CD14-positive monocyte (primary cell): Measurements from ENCODE around the gene TNN. TPM values are rescaled to one million over a fixed set of nuclear protein-coding genes. Genes with fewer than 3 reads are reported as not detected.

Experiments used
- DNase-seq, 3 donors: peaks; one replicate each; pipeline ENCODE4 v3.0.0-alpha.2; 2011 to 2022
- H2AFZ ChIP-seq: 2 replicates; pipeline ENCODE4 v1.6.0; 2012; ENCODE audit warnings: mild to moderate bottlenecking, low read depth, low read length, inconsistent platforms; ENCODE audit not compliant: insufficient read depth, poor library complexity, severe bottlenecking
- H3K27ac ChIP-seq, 2 donors: 1 replicate in 1 of 2; 2 replicates in 1 of 2; pipeline ENCODE4 v1.5.1; 2012 to 2013; ENCODE audit warnings: low read length in 2 of 2, control low read depth in 1 of 2, inconsistent platforms in 1 of 2, low read depth in 1 of 2, mild to moderate bottlenecking in 1 of 2
- H3K27me3 ChIP-seq, 2 donors: one replicate each; pipeline versions ENCODE4 v1.6.0 to v1.6.1; 2011 to 2013; ENCODE audit warnings: low read length in 2 of 2; ENCODE audit not compliant: control insufficient read depth in 2 of 2, insufficient read depth in 2 of 2
- H3K36me3 ChIP-seq, 2 donors: replicated peaks in 1 of 2; 1 replicate in 1 of 2; 2 replicates in 1 of 2; pipeline versions ENCODE4 v1.5.1 to v1.6.1; 2012 to 2013; ENCODE audit warnings: low read length in 2 of 2, control low read depth in 1 of 2, inconsistent platforms in 1 of 2, mild to moderate bottlenecking in 1 of 2; ENCODE audit not compliant: insufficient read depth in 2 of 2, control insufficient read depth in 1 of 2
- H3K4me1 ChIP-seq, 2 donors: 1 replicate in 1 of 2; 2 replicates in 1 of 2; pipeline versions ENCODE4 v1.5.1 to v1.6.1; 2012 to 2013; ENCODE audit warnings: low read length in 2 of 2, control low read depth in 1 of 2, inconsistent platforms in 1 of 2, mild to moderate bottlenecking in 1 of 2, moderate library complexity in 1 of 2; ENCODE audit not compliant: insufficient read depth in 2 of 2, control insufficient read depth in 1 of 2
- H3K4me2 ChIP-seq: replicated peaks from 2 replicates; pipeline ENCODE3; 2012; ENCODE audit warnings: low read length, moderate library complexity, mild to moderate bottlenecking; ENCODE audit not compliant: poor library complexity, severe bottlenecking; ENCODE audit errors: extremely low read depth
- H3K4me3 ChIP-seq, 3 experiments: fragments of 200-600 bp in 1 of 3; sonication (generic) in 1 of 3; replicated peaks in 1 of 3; 1 replicate in 2 of 3; 2 replicates in 1 of 3; pipeline ENCODE4 v1.5.1; 2011 to 2013; ENCODE audit warnings: low read length in 3 of 3, mild to moderate bottlenecking in 3 of 3, control low read depth in 2 of 3, low read depth in 2 of 3, inconsistent platforms in 1 of 3, moderate library complexity in 1 of 3
- H3K79me2 ChIP-seq: 2 replicates; pipeline ENCODE4 v1.6.0; 2012; ENCODE audit warnings: mild to moderate bottlenecking, control low read depth, inconsistent platforms, low read length, moderate library complexity; ENCODE audit not compliant: insufficient read depth
- H3K9ac ChIP-seq: 2 replicates; pipeline ENCODE4 v1.6.0; 2017; ENCODE audit warnings: low read length, mild to moderate bottlenecking; ENCODE audit not compliant: insufficient read depth, poor library complexity, severe bottlenecking
- H3K9me3 ChIP-seq, 2 donors: replicated peaks in 1 of 2; 1 replicate in 1 of 2; 2 replicates in 1 of 2; pipeline versions ENCODE4 v1.5.1 to v1.6.1; 2012 to 2013; ENCODE audit warnings: low read length in 2 of 2, control low read depth in 1 of 2; ENCODE audit not compliant: control insufficient read depth in 1 of 2, insufficient read depth in 1 of 2
- H4K20me1 ChIP-seq: 2 replicates; pipeline ENCODE4 v1.6.0; 2012; ENCODE audit warnings: mild to moderate bottlenecking, low read length, control low read depth, moderate library complexity; ENCODE audit not compliant: insufficient read depth
- H3K27ac Mint-ChIP-seq, 7 donors: one replicate each; pipeline ENCODE4 v1.8.0; 2020; ENCODE audit warnings: mild to moderate bottlenecking in 7 of 7, mixed read lengths in 7 of 7, moderate library complexity in 6 of 7, inconsistent platforms in 2 of 7
- H3K27me3 Mint-ChIP-seq, 3 donors: one replicate each; pipeline ENCODE4 v1.8.0; 2021 to 2022; ENCODE audit warnings: low read depth in 3 of 3, mild to moderate bottlenecking in 3 of 3, mixed read lengths in 3 of 3, moderate library complexity in 3 of 3, inconsistent platforms in 1 of 3
- H3K36me3 Mint-ChIP-seq, 2 donors: one replicate each; pipeline ENCODE4 v1.8.0; 2020; ENCODE audit warnings: mixed read lengths in 2 of 2, inconsistent platforms in 1 of 2, mild to moderate bottlenecking in 1 of 2
- H3K4me1 Mint-ChIP-seq: one replicate; pipeline ENCODE4 v1.8.0; 2020; ENCODE audit warnings: mild to moderate bottlenecking, mixed read lengths
- H3K4me3 Mint-ChIP-seq, 2 donors: one replicate each; pipeline ENCODE4 v1.8.0; 2020; ENCODE audit warnings: mild to moderate bottlenecking in 2 of 2, mixed read lengths in 2 of 2, moderate library complexity in 1 of 2
- H3K9me3 Mint-ChIP-seq, 7 donors: one replicate each; pipeline ENCODE4 v1.8.0; 2020 to 2022; ENCODE audit warnings: mixed read lengths in 7 of 7, mild to moderate bottlenecking in 6 of 7, moderate library complexity in 6 of 7, inconsistent platforms in 2 of 7
- CTCF ChIP-seq: fragments of 200-600 bp; IDR thresholded peaks from one replicate; pipeline ENCODE4 v1.8.0; 2022; ENCODE audit warnings: antibody characterized with exemption, mild to moderate bottlenecking
- WGBS: methylation state at CpG from one replicate; pipeline ENCODE4 v1.1.5; 2013; ENCODE audit warnings: missing lambda C conversion rate; ENCODE audit not compliant: insufficient coverage; 5-methylcytosine and 5-hydroxymethylcytosine counted together
- intact Hi-C, 2 donors: fragments of 100-400 bp; cut with micrococcal nuclease; formaldehyde crosslinking; loops; one replicate each; pipeline versions ENCODE4 v1.15.0 to v1.15.1; 2023
- polyA plus RNA-seq, 3 donors: library from polyadenylated mRNA; depleted of rRNA in 1 of 3; unstranded in 2 of 3; stranded (reverse) in 1 of 3; fragments of 300-500 nt in 2 of 3; fragments of >200 nt in 1 of 3; fragmentation: Illumina TruSeq in 2 of 3; gene quantifications; 1 replicate in 2 of 3; 2 replicates in 1 of 3; pipeline ENCODE4 v1.2.3, GENCODE V29; 2012 to 2021

The TNN gene
- polyA plus RNA-seq, 3 donors = not detected

- Histone ChIP-seq H3K4me1 (peaks cover 36 to 44% of the 10 kb centered on the region in 2 donors), H3K27me3 (no peaks in the 10 kb centered on the region), H3K9me3 (no peaks in the 10 kb centered on the region), H3K4me3 (no peak overlapping the region), H4K20me1 (no peaks in the 10 kb centered on the region), H3K27ac (peak overlapping the region in 1 of 2 donors; percentile 72), H2AFZ (peak overlapping the region; percentile 41), H3K79me2 (no peaks in the 10 kb centered on the region), H3K36me3 (no peaks in the 10 kb centered on the region), H3K4me2 (no peak overlapping the region), H3K9ac (no peak overlapping the region)
- H3K36me3 Mint-ChIP-seq = no peaks in the 10 kb centered on the region
- H3K4me1 Mint-ChIP-seq = peaks cover 43% of the 10 kb centered on the region
- DNase-seq = no peak
- peaks cover 0 to 1% (median 0%) of the 10 kb centered on the region in 3 donors for H3K27me3 Mint-ChIP-seq
- TF ChIP-seq CTCF = no peak
- 86% methylated on average over 1 of the region's 2 CpGs for WGBS
- no peak overlapping the region for H3K4me3 Mint-ChIP-seq
- intact Hi-C loops = loop anchor here in 1 of 2 donors (5.0 kb wide), 1 partner anchor 92 kb away; no protein-coding TSS in a partner anchor
- H3K9me3 Mint-ChIP-seq = peaks cover 0 to 2% (median 0%) of the 10 kb centered on the region in 7 donors
- H3K27ac Mint-ChIP-seq = peak overlapping the region in 2 of 7 donors; percentile 35 to 69
Measured at GRCh38 chr1:175129644-175129996, 62.0 kb downstream of the TNN start.

DNA sequence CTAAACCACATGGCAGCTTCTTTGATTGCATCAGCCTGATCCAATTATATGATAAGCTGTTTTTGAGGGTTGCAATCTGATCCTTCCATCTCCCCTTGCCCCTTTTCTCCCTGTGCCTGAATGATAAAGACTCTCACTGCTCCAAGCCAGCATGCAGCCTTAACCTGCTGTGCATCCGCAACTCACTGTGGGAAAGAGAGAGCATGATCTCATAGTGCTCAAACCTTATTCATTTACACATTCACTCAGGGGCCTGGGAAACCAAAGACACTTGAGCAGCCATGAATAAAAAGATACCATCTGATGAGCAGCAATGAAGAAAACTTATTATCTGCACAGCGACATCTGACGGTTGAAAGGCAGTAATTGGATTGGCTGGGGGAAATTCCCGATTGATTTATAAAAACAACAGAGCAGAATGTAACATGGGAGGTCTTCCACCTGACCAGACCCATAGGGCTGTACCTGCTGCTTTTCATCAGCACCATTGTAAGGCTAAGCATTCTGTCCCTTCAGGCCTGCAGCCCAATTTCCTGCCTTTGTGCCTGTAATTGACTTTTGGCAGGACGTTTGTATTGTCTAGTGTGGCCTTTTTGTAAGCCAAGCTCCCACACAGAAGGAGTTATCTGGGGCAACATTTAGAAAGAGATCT, 62.5 kb downstream of the TNN start:
- H2AFZ ChIP-seq = peak overlapping the region; percentile 41
- Mint-ChIP-seq H3K4me1 (peaks cover 38% of the 10 kb centered on the region), H3K27me3 (peaks cover 0 to 1% (median 0%) of the 10 kb centered on the region in 3 donors)

More for the DNA sequence above, 62.5 kb downstream of the TNN start:
- 93% methylated on average over 3 of the region's 5 CpGs for WGBS
- no peaks in the 10 kb centered on the region for H3K9me3 ChIP-seq
- no peak overlapping the region for H3K4me3 ChIP-seq
- Mint-ChIP-seq H3K9me3 (peaks cover 0 to 2% (median 0%) of the 10 kb centered on the region in 7 donors), H3K36me3 (no peaks in the 10 kb centered on the region), H3K4me3 (no peak overlapping the region), H3K27ac (peak overlapping the region in 1 of 7 donors; percentile 69)
- H3K9ac ChIP-seq = no peak overlapping the region
- intact Hi-C loops = loop anchor here in 1 of 2 donors (5.0 kb wide), 1 partner anchor 93 kb away; no protein-coding TSS in a partner anchor
- H4K20me1 ChIP-seq = no peaks in the 10 kb centered on the region
- DNase-seq = no peak
- no peak overlapping the region for H3K27ac ChIP-seq
- no peaks in the 10 kb centered on the region for H3K79me2 ChIP-seq
- peaks cover 31 to 39% of the 10 kb centered on the region in 2 donors for H3K4me1 ChIP-seq
- no peak overlapping the region for H3K4me2 ChIP-seq
- no peak for TF ChIP-seq CTCF
- H3K27me3 ChIP-seq = no peaks in the 10 kb centered on the region
- no peaks in the 10 kb centered on the region for H3K36me3 ChIP-seq
